Ectodermal cell (in vitro differentiated cells): ENCODE measurements around the gene TMEM269.
A peak's percentile ranks its signal among the peaks of the same experiment; 100 is the strongest.
"Not testable (repeated sequence)": the region's sequence is repeated elsewhere in the genome, so short reads cannot be mapped to it uniquely, and the experiment has no call there.

ENCODE experiments used
- H3K27ac ChIP-seq: 2 replicates; pipeline ENCODE4 v1.7.0; 2013; ENCODE audit warnings: mild to moderate bottlenecking, low read depth, low read length; ENCODE audit not compliant: insufficient read depth, poor library complexity, severe bottlenecking
- H3K27me3 ChIP-seq: 2 replicates; pipeline ENCODE4 v1.7.0; 2013; ENCODE audit warnings: mild to moderate bottlenecking, low read length; ENCODE audit not compliant: insufficient read depth, control insufficient read depth, poor library complexity, severe bottlenecking
- H3K36me3 ChIP-seq: one replicate; pipeline ENCODE4 v1.7.0; 2013; ENCODE audit warnings: low read length; ENCODE audit not compliant: control insufficient read depth, insufficient read depth
- H3K4me1 ChIP-seq: one replicate; pipeline ENCODE4 v1.7.0; 2013; ENCODE audit warnings: low read length; ENCODE audit not compliant: control insufficient read depth, insufficient read depth
- H3K4me3 ChIP-seq: 2 replicates; pipeline ENCODE4 v1.7.0; 2013; ENCODE audit warnings: low read depth, low read length, control low read depth; ENCODE audit not compliant: insufficient read depth
- H3K9me3 ChIP-seq: 2 replicates; pipeline ENCODE4 v1.7.0; 2013; ENCODE audit warnings: mild to moderate bottlenecking, low read length, moderate library complexity; ENCODE audit not compliant: control insufficient read depth
- WGBS, 2 experiments: methylation state at CpG; one replicate each; pipeline ENCODE4 v1.1.7; 2013; ENCODE audit warnings: missing lambda C conversion rate in 2 of 2; 5-methylcytosine and 5-hydroxymethylcytosine counted together

TMEM269 gene

GRCh38 chr1:42801832-42802473 lies 17.2 kb downstream of the TMEM269 start:
- Histone ChIP-seq H3K4me3 (no peak overlapping the region), H3K36me3 (no peaks in the 10 kb centered on the region), H3K27ac (no peak overlapping the region), H3K9me3 (no peaks in the 10 kb centered on the region), H3K4me1 (no peaks in the 10 kb centered on the region), H3K27me3 (no peaks in the 10 kb centered on the region)
- 95 to 97% methylated on average over 8 of the region's 8 CpGs for WGBS, 2 experiments

GRCh38 chr1:42806171-42806570 lies 21.4 kb downstream of the TMEM269 start:
- peaks cover 4% of the 10 kb centered on the region for H3K36me3 ChIP-seq
- no peak overlapping the region for H3K4me3 ChIP-seq
- H3K27me3 ChIP-seq, result no peaks in the 10 kb centered on the region
- H3K9me3 ChIP-seq, result no peaks in the 10 kb centered on the region
- no peaks in the 10 kb centered on the region for H3K4me1 ChIP-seq
- H3K27ac ChIP-seq, result no peak overlapping the region

GRCh38 chr1:42806593-42806992 lies 21.8 kb downstream of the TMEM269 start:
- WGBS, 2 experiments, result 95 to 96% methylated on average over 5 of the region's 5 CpGs
- peak overlapping the region; percentile 26 for H3K27ac ChIP-seq

GRCh38 chr1:42807056-42807668 lies 22.4 kb downstream of the TMEM269 start:
- Histone ChIP-seq H3K9me3 (no peaks in the 10 kb centered on the region), H3K4me3 (no peak overlapping the region), H3K27ac (no peak overlapping the region), H3K36me3 (peaks cover 4% of the 10 kb centered on the region), H3K4me1 (no peaks in the 10 kb centered on the region), H3K27me3 (no peaks in the 10 kb centered on the region)

More at GRCh38 chr1:42806593-42806992, 21.8 kb downstream of the TMEM269 start:
- Histone ChIP-seq H3K4me3 (no peak overlapping the region), H3K36me3 (peaks cover 4% of the 10 kb centered on the region), H3K27me3 (no peaks in the 10 kb centered on the region), H3K4me1 (no peaks in the 10 kb centered on the region), H3K9me3 (no peaks in the 10 kb centered on the region)

GRCh38 chr1:42814815-42815214 lies 30.0 kb downstream of the TMEM269 start:
- H3K27ac ChIP-seq, H3K4me1 ChIP-seq, H3K36me3 ChIP-seq, H3K9me3 ChIP-seq, H3K27me3 ChIP-seq, H3K4me3 ChIP-seq: not testable (repeated sequence)
- WGBS, 2 experiments, result no CpG with 5 or more reads among the region's 3 CpGs

- WGBS, 2 experiments, result 53% methylated on average over 7 of the region's 7 CpGs
- Histone ChIP-seq H3K27me3 (no peaks in the 10 kb centered on the region), H3K9me3 (no peaks in the 10 kb centered on the region), H3K4me1 (no peaks in the 10 kb centered on the region), H3K4me3 (peak overlapping the region; percentile 86), H3K27ac (peak overlapping the region; percentile 99), H3K36me3 (no peaks in the 10 kb centered on the region)
Observed at GRCh38 chr1:42815941-42816584, 31.3 kb downstream of the TMEM269 start.

- 1% methylated on average over 66 of the region's 66 CpGs for WGBS, 2 experiments
- Histone ChIP-seq H3K27ac (peak within 1 kb of the TSS; percentile 99), H3K36me3 (no peaks in the 10 kb centered on the region), H3K4me1 (no peaks in the 10 kb centered on the region), H3K27me3 (no peaks in the 10 kb centered on the region), H3K4me3 (peak within 1 kb of the TSS; percentile 86), H3K9me3 (no peaks in the 10 kb centered on the region)
Observed at GRCh38 chr1:42816585-42817439, 32.0 kb downstream of the TMEM269 start, which contains the start of the genes ERMAP and SVBP. TSS of gene ERMAP (plus strand) at chr1:42817122. CDS start at chr1:42830449, 13,327 bp downstream. TSS of gene SVBP (minus strand) at chr1:42817397. CDS start at chr1:42816544, 853 bp downstream.

GRCh38 chr1:42817440-42817767 lies 32.6 kb downstream of the TMEM269 start:
- no peaks in the 10 kb centered on the region for H3K27me3 ChIP-seq
- peak overlapping the region; percentile 86 for H3K4me3 ChIP-seq
- no peaks in the 10 kb centered on the region for H3K9me3 ChIP-seq
- WGBS, 2 experiments, result 4 to 6% methylated on average over 12 to 13 of the region's 13 CpGs
- no peaks in the 10 kb centered on the region for H3K36me3 ChIP-seq
- H3K4me1 ChIP-seq, result no peaks in the 10 kb centered on the region
- peak overlapping the region; percentile 99 for H3K27ac ChIP-seq

- Histone ChIP-seq H3K4me1 (no peaks in the 10 kb centered on the region), H3K27me3 (no peaks in the 10 kb centered on the region), H3K9me3 (no peaks in the 10 kb centered on the region), H3K27ac (no peak overlapping the region), H3K4me3 (no peak overlapping the region), H3K36me3 (no peaks in the 10 kb centered on the region)
- WGBS, 2 experiments, result 93 to 95% methylated on average over 3 of the region's 3 CpGs
Observed at GRCh38 chr1:42817976-42818375, 33.2 kb downstream of the TMEM269 start.

GRCh38 chr1:42820813-42821212 lies 36.0 kb downstream of the TMEM269 start:
- WGBS, 2 experiments, result 41 to 75% methylated on average over 1 of the region's 1 CpG

More at GRCh38 chr1:42820813-42821212, 36.0 kb downstream of the TMEM269 start:
- Histone ChIP-seq H3K4me3 (no peak overlapping the region), H3K27ac (no peak overlapping the region), H3K27me3 (no peaks in the 10 kb centered on the region), H3K9me3 (no peaks in the 10 kb centered on the region), H3K4me1 (no peaks in the 10 kb centered on the region), H3K36me3 (no peaks in the 10 kb centered on the region)
